GM12878 (cell line): ENCODE data around the gene GPT2. TPM values are rescaled to one million over a fixed set of nuclear protein-coding genes. Genes with fewer than 3 reads are reported as not detected.

Experiments
- ATAC-seq: fragments of 200-7000 bp; cut with Tn5 transposase; 3 replicates; pipeline ENCODE4 v1.9.1; 2020; ENCODE audit warnings: mild to moderate bottlenecking, moderate library complexity
- BruUV-seq: library from RNA; stranded (reverse); fragments of 400-500 nt; replicated peaks from 2 replicates; lab custom pipeline; 2021; lab: Mats Ljungman, UMichigan
- CTCF ChIA-PET: fragments of 300-600 bp; sonication (Branson Sonifier 250); formaldehyde crosslinking; extraction: SDS; loops from one replicate; lab custom pipeline; 2021; ENCODE audit warnings: inconsistent platforms; lab: Yijun Ruan, JAX
- POLR2A ChIA-PET: fragments of 350-600 bp; formaldehyde crosslinking; extraction: SDS; loops from one replicate; lab custom pipeline; 2021; ENCODE audit warnings: inconsistent platforms; lab: Charles Lee
- RAD21 ChIA-PET: fragments of 300-600 bp; sonication (Branson Sonifier 250); formaldehyde crosslinking; loops from one replicate; lab custom pipeline; 2023; ENCODE audit warnings: antibody characterized with exemption; ENCODE audit not compliant: unreplicated experiment; lab: Charles Lee
- SMC1A ChIA-PET: fragments of 300-600 bp; sonication (Branson Sonifier 250); formaldehyde crosslinking; loops from one replicate; lab custom pipeline; 2023; ENCODE audit not compliant: unreplicated experiment, uncharacterized antibody; lab: Charles Lee
- DNase-seq: peaks from one replicate; pipeline ENCODE4 v3.0.0-alpha.2; 2011; ENCODE audit warnings: low read depth, low spot score
- FAIRE-seq: peaks from 3 replicates; lab custom pipeline; 2011; peaks lifted over from hg19 to GRCh38; lab: Jason Lieb, UNC
- H2AFZ ChIP-seq: 2 replicates; pipeline ENCODE4 v1.6.0; 2011; ENCODE audit warnings: low read depth, low read length, control low read depth; ENCODE audit not compliant: control insufficient read depth
- H3K27ac ChIP-seq: 2 replicates; pipeline ENCODE4 v1.5.1; 2011; ENCODE audit warnings: control low read depth; ENCODE audit not compliant: control insufficient read depth, insufficient read depth
- H3K27me3 ChIP-seq, 2 experiments: replicated peaks in 1 of 2; 2 replicates each; pipeline versions ENCODE4 v1.6.0 to v1.6.1; 2011; ENCODE audit warnings: low read length in 1 of 2; ENCODE audit not compliant: control insufficient read depth in 2 of 2, insufficient read depth in 2 of 2
- H3K36me3 ChIP-seq, 2 experiments: 2 replicates each; pipeline ENCODE4 v1.5.1; 2011; ENCODE audit warnings: low read length in 1 of 2; ENCODE audit not compliant: control insufficient read depth in 2 of 2, insufficient read depth in 2 of 2
- H3K4me1 ChIP-seq: 2 replicates; pipeline ENCODE4 v1.6.1; 2011; ENCODE audit warnings: mild to moderate bottlenecking, low read length, moderate library complexity, mixed read lengths; ENCODE audit not compliant: control insufficient read depth, insufficient read depth
- H3K4me2 ChIP-seq: 2 replicates; pipeline ENCODE4 v1.6.0; 2011; ENCODE audit warnings: control low read depth; ENCODE audit not compliant: control insufficient read depth, insufficient read depth
- H3K4me3 ChIP-seq: fragments of 200-600 bp; sonication (generic); 2 replicates; pipeline ENCODE4 v1.5.1; 2016
- H3K79me2 ChIP-seq: 2 replicates; pipeline ENCODE4 v1.6.0; 2011; ENCODE audit warnings: low read length; ENCODE audit not compliant: control insufficient read depth, insufficient read depth
- H3K9ac ChIP-seq: 2 replicates; pipeline ENCODE4 v1.8.0; 2011; ENCODE audit warnings: low read length, control low read depth, mixed read lengths; ENCODE audit not compliant: control insufficient read depth, insufficient read depth
- H3K9me3 ChIP-seq: replicated peaks from 3 replicates; pipeline ENCODE4 v1.5.1; 2011; ENCODE audit warnings: mild to moderate bottlenecking, low read length; ENCODE audit not compliant: control insufficient read depth, insufficient read depth
- H4K20me1 ChIP-seq: 2 replicates; pipeline ENCODE4 v1.6.0; 2011; ENCODE audit not compliant: control insufficient read depth, insufficient read depth
- ATF7 ChIP-seq: fragments of 450-650 bp; IDR thresholded peaks from 2 replicates; pipeline ENCODE4 v1.6.1; 2016; ENCODE audit warnings: low read depth, mild to moderate bottlenecking
- EGR1 ChIP-seq, 2 experiments: IDR thresholded peaks; 1 replicate in 1 of 2; 2 replicates in 1 of 2; pipeline ENCODE4 v1.6.1; 2011 to 2012; ENCODE audit warnings: low read depth in 2 of 2, low read length in 2 of 2, borderline replicate concordance in 1 of 2, mild to moderate bottlenecking in 1 of 2, moderate library complexity in 1 of 2
- MTA2 ChIP-seq: fragments of 450-650 bp; IDR thresholded peaks from 2 replicates; pipeline ENCODE4 v1.6.1; 2016; ENCODE audit warnings: low read depth, mild to moderate bottlenecking, moderate library complexity
- MXI1 ChIP-seq: fragments of 150-350 bp; IDR thresholded peaks from 2 replicates; pipeline ENCODE4 v1.6.1; 2011; ENCODE audit warnings: low read depth, mild to moderate bottlenecking, inconsistent platforms, low read length, improper control_type of control experiment
- NFIC ChIP-seq: IDR thresholded peaks from 2 replicates; pipeline ENCODE4 v1.6.1; 2012; ENCODE audit warnings: low read depth, mild to moderate bottlenecking, inconsistent platforms, low read length, moderate library complexity
- NR2F1 ChIP-seq: fragments of 450-650 bp; conservative IDR thresholded peaks from 2 replicates; pipeline ENCODE4 v1.6.1; 2017; ENCODE audit warnings: mild to moderate bottlenecking
- SMAD5 ChIP-seq: IDR thresholded peaks from 2 replicates; pipeline ENCODE4 v1.6.1; 2016; ENCODE audit warnings: antibody characterized with exemption, low read depth
- STAT1 ChIP-seq: fragments of 450-650 bp; conservative IDR thresholded peaks from 2 replicates; pipeline ENCODE4 v1.6.1; 2014; ENCODE audit warnings: antibody characterized with exemption, mild to moderate bottlenecking
- WGBS: methylation state at CpG from one replicate; pipeline ENCODE4 v1.1.6; 2016; ENCODE audit warnings: low lambda C conversion rate; ENCODE audit not compliant: insufficient replicate concordance, insufficient coverage; ENCODE audit errors: missing lambda C conversion rate; 5-methylcytosine and 5-hydroxymethylcytosine counted together
- in situ Hi-C: fragments of 300-500 bp; cut with MboI; formaldehyde crosslinking; loops from 9 replicates; pipeline ENCODE4 v1.14.3; 2018; ENCODE audit warnings: mixed read lengths
- intact Hi-C: fragments of 100-400 bp; cut with micrococcal nuclease; formaldehyde crosslinking; loops from one replicate; pipeline ENCODE4 v1.14.2; 2022; ENCODE audit not compliant: unreplicated experiment
- polyA plus RNA-seq, 11 experiments: library from polyadenylated mRNA; depleted of rRNA in 4 of 11; unstranded in 6 of 11; stranded (reverse) in 5 of 11; fragments of >200 nt; fragmentation: Nextera tagmentation in 4 of 11; fragmentation: Illumina TruSeq in 1 of 11; extraction: Ambion mirVana in 4 of 11; extraction: Trizol in 1 of 11; gene quantifications; 1 replicate in 1 of 11; 2 replicates in 10 of 11; pipeline versions ENCODE4 v1.2.1 to v1.2.3, GENCODE V29; 2011 to 2016; ENCODE audit warnings: inconsistent platforms in 2 of 11, missing spikeins in 2 of 11, low read depth in 1 of 11
- total RNA-seq, 4 experiments: library from RNA; depleted of rRNA in 3 of 4; stranded (reverse); fragments of >200 nt in 3 of 4; fragmentation: Illumina TruSeq in 1 of 4; extraction: Trizol in 1 of 4; gene quantifications; 2 replicates each; pipeline versions ENCODE4 v1.2.1 to v1.2.3, GENCODE V29; 2013 to 2021
- TF ChIP-seq, protein P1 (sequence below): fragments of 450-650 bp; IDR thresholded peaks from 2 replicates; pipeline ENCODE4 v1.6.1; 2018; ENCODE audit warnings: mild to moderate bottlenecking, low read depth, moderate library complexity; ENCODE audit not compliant: partially characterized antibody

GPT2 gene
- total and polyA plus RNA-seq, 10 of the 15 experiments (the other 5 are each of a cell fraction or from before 2014, with no cell fraction given): 0.45 to 9.9 (median 4.3) TPM

DNA sequence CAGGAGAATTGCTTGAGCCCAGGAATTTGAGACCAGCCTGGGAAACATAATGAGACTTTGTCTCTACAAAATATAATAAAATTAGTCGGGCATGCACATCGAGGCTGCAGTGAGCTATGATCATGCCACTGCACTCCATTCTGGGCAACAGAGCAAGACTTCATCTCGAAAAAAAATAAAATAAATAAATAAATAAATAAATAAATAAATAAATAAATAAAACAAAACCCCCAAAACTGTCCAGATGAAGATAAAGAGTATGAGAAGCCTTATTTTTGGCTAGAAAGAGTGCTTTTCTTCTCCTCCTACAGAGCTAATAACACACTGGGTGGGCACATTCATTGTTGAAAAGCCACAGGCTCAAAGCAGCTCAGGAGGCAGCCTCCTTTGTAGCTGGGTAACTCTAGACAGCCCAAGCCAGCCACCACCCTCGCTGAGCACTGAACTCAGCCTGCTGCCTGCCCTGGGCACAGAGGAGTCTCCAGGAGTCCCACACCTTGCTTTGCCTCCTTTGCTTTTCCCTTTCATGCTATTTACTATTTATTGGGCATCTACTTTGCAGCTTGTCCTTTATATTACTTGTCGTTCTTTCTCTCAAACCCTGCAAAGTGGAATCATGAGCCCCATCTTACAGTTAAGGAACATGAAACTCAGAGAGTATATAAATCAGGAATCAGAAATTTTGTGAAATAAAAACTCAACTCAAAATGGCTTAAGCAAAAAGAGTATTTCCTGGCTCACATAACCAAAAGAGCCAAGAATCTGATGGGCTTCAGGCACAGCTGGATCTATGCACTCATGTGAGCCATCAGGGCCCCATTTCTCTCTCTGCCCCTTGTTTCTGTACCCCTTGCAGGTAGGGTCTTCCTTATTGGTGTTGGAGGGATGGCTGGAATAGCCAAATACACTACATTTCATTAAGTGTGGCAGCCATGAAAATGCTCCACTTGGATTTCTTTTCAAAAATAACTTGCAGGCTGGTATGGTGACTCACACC is 35.1 kb upstream of the GPT2 start:
- BruUV-seq: no TSS peak
- H2AFZ ChIP-seq: no peak overlapping the region
- H3K4me3 ChIP-seq: no peak overlapping the region
- no peak for ATAC-seq
- no peaks in the 10 kb centered on the region for H4K20me1 ChIP-seq
- no peak for DNase-seq
- no peak for FAIRE-seq
- in situ Hi-C loops (no loop called here), intact Hi-C loops (no loop called here)
- H3K9me3 ChIP-seq: no peaks in the 10 kb centered on the region; the same call in 2 of the 3 replicates
- H3K27me3 ChIP-seq: no peaks in the 10 kb centered on the region
- peaks cover 4% of the 10 kb centered on the region; the same call in 1 of the 2 replicates for H3K4me1 ChIP-seq
- CTCF ChIA-PET: interaction anchor here (0.6 to 1.9 kb wide), 5 partner anchors 15 to 189 kb away, joined by 3 to 8 read pairs (median 4); no protein-coding TSS in a partner anchor
- no peak overlapping the region for H3K27ac ChIP-seq
- RAD21 ChIA-PET: interaction anchor here (1.5 kb wide), 1 partner anchor 176 kb away, joined by 5 read pairs; no protein-coding TSS in a partner anchor
- POLR2A ChIA-PET: no interaction called here
- TF ChIP-seq MXI1 (no peak), NR2F1 (no peak), STAT1 (no peak), MTA2 (no peak), EGR1 (IDR thresholded peaks at IDR 0.05; ENCODE audit: borderline replicate concordance in 1 of 2, low read depth in 2 of 2, low read length in 2 of 2) (no peak), ATF7 (no peak), NFIC (no peak), SMAD5 (no peak)
- TF ChIP-seq, protein P1, sequence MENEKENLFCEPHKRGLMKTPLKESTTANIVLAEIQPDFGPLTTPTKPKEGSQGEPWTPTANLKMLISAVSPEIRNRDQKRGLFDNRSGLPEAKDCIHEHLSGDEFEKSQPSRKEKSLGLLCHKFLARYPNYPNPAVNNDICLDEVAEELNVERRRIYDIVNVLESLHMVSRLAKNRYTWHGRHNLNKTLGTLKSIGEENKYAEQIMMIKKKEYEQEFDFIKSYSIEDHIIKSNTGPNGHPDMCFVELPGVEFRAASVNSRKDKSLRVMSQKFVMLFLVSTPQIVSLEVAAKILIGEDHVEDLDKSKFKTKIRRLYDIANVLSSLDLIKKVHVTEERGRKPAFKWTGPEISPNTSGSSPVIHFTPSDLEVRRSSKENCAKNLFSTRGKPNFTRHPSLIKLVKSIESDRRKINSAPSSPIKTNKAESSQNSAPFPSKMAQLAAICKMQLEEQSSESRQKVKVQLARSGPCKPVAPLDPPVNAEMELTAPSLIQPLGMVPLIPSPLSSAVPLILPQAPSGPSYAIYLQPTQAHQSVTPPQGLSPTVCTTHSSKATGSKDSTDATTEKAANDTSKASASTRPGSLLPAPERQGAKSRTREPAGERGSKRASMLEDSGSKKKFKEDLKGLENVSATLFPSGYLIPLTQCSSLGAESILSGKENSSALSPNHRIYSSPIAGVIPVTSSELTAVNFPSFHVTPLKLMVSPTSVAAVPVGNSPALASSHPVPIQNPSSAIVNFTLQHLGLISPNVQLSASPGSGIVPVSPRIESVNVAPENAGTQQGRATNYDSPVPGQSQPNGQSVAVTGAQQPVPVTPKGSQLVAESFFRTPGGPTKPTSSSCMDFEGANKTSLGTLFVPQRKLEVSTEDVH: no peak
- no peaks in the 10 kb centered on the region for H3K36me3 ChIP-seq
- H3K79me2 ChIP-seq: no peaks in the 10 kb centered on the region
- WGBS: 59% methylated on average over 5 of the region's 5 CpGs
- H3K9ac ChIP-seq: no peak overlapping the region
- SMC1A ChIA-PET: interaction anchor here (0.7 kb wide), 2 partner anchors 134 to 138 kb away, joined by 3 to 4 read pairs; no protein-coding TSS in a partner anchor
- H3K4me2 ChIP-seq: no peak overlapping the region
